ENCODE results near the gene PLOD1. TPM values are rescaled to one million over a fixed set of nuclear protein-coding genes. Genes with fewer than 3 reads are reported as not detected.
"Not testable (repeated sequence)": the region's sequence is repeated elsewhere in the genome, so short reads cannot be mapped to it uniquely, and the experiment has no call there.

The PLOD1 gene
- polyA plus RNA-seq (ENCODE audit: insufficient read length in 4 of 4) = 100 to 1,000 TPM in 3 of 4 donors, 10 to 100 TPM in 1; 90.3 to 179 (median 107) TPM

- peak in 3 of 4 donors; percentile 59 to 73 (median 70) for DNase-seq (ENCODE audit: low read depth in 4 of 4, low spot score in 3 of 4)
Observed at GRCh38 chr1:11934302-11935056, at the start of gene PLOD1. Gene PLOD1, plus strand, starts transcription at chr1:11934717. Its CDS starts 63 bp downstream, at chr1:11934780.

- DNase-seq (ENCODE audit: low read depth in 4 of 4, low spot score in 3 of 4) = no peak
Observed at GRCh38 chr1:11885916-11886315, 48.6 kb upstream of the PLOD1 start.

- no peak for DNase-seq (ENCODE audit: low read depth in 4 of 4, low spot score in 3 of 4)
Observed at GRCh38 chr1:11886986-11887665, 47.4 kb upstream of the PLOD1 start.

GRCh38 chr1:11887666-11888007 lies 46.9 kb upstream of the PLOD1 start:
- DNase-seq (ENCODE audit: low read depth in 4 of 4, low spot score in 3 of 4) = no peak

- no peak for DNase-seq (ENCODE audit: low read depth in 4 of 4, low spot score in 3 of 4)
Observed at GRCh38 chr1:11888206-11888876, 46.2 kb upstream of the PLOD1 start.

GRCh38 chr1:11888877-11889208 lies 45.7 kb upstream of the PLOD1 start:
- no peak for DNase-seq (ENCODE audit: low read depth in 4 of 4, low spot score in 3 of 4)

GRCh38 chr1:11891433-11892186 lies 42.9 kb upstream of the PLOD1 start:
- no peak for DNase-seq (ENCODE audit: low read depth in 4 of 4, low spot score in 3 of 4)

- DNase-seq (ENCODE audit: low read depth in 4 of 4, low spot score in 3 of 4) = no peak
Observed at GRCh38 chr1:11893907-11894251, 40.6 kb upstream of the PLOD1 start.

GRCh38 chr1:11894501-11894900 lies 40.0 kb upstream of the PLOD1 start:
- not testable (repeated sequence) for DNase-seq (ENCODE audit: low read depth in 4 of 4, low spot score in 3 of 4)

- DNase-seq (ENCODE audit: low read depth in 4 of 4, low spot score in 3 of 4) = no peak
Observed at GRCh38 chr1:11898086-11898785, 36.3 kb upstream of the PLOD1 start.

- DNase-seq (ENCODE audit: low read depth in 4 of 4, low spot score in 3 of 4) = no peak
Observed at GRCh38 chr1:11898831-11899467, 35.6 kb upstream of the PLOD1 start.

- not testable (repeated sequence) for DNase-seq (ENCODE audit: low read depth in 4 of 4, low spot score in 3 of 4)
Observed at GRCh38 chr1:11901446-11901845, 33.1 kb upstream of the PLOD1 start.

- no peak for DNase-seq (ENCODE audit: low read depth in 4 of 4, low spot score in 3 of 4)
Observed at GRCh38 chr1:11903210-11903609, 31.3 kb upstream of the PLOD1 start.

- not testable (repeated sequence) for DNase-seq (ENCODE audit: low read depth in 4 of 4, low spot score in 3 of 4)
Observed at GRCh38 chr1:11904156-11904555, 30.4 kb upstream of the PLOD1 start.

GRCh38 chr1:11904978-11905377 lies 29.5 kb upstream of the PLOD1 start:
- no peak for DNase-seq (ENCODE audit: low read depth in 4 of 4, low spot score in 3 of 4)

GRCh38 chr1:11906870-11907269 lies 27.6 kb upstream of the PLOD1 start:
- no peak for DNase-seq (ENCODE audit: low read depth in 4 of 4, low spot score in 3 of 4)

GRCh38 chr1:11907275-11908094 lies 27.0 kb upstream of the PLOD1 start:
- peak; percentile 87 to 91 (median 88) for DNase-seq (ENCODE audit: low read depth in 4 of 4, low spot score in 3 of 4)

GRCh38 chr1:11908095-11908675 lies 26.3 kb upstream of the PLOD1 start:
- DNase-seq (ENCODE audit: low read depth in 4 of 4, low spot score in 3 of 4) = peak; percentile 74 to 90 (median 78)

GRCh38 chr1:11910914-11911228 lies 23.6 kb upstream of the PLOD1 start:
- DNase-seq (ENCODE audit: low read depth in 4 of 4, low spot score in 3 of 4) = not testable (repeated sequence)
